ENCODE results near the gene MGMT. TPM values are rescaled to one million over a fixed set of nuclear protein-coding genes. Genes with fewer than 3 reads are reported as not detected.

The MGMT gene
- total RNA-seq, 2 experiments from 2014 or later: 15.4 to 16.7 TPM

DNA sequence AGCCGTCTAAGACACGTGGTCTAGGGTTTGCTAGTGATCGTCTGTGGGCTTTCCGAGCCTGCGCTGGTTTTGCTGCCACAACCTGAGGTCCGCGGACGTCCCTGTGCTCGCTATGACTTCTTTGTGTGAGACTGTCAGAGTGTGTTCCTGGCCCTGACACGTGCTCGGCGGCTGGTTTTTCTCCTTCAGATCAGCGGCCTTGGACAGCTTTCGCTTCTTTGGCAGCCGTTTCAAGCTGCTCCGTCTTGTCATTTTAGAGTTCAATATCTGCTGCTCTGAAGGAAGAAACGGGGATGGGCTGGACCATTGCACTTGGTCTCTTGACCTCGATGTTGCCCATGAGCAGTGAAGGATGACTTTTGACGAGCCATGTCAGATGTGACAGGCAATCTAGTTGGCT, 147.3 kb downstream of the MGMT start:
- H3K9me3 Mint-ChIP-seq: peaks cover 5% of the 10 kb centered on the region
- ChIA-PET POLR2A (no interaction called here), CTCF (no interaction called here)
- H3K4me1 Mint-ChIP-seq: no peaks in the 10 kb centered on the region
- no peaks in the 10 kb centered on the region for H3K27me3 Mint-ChIP-seq
- H3K27ac Mint-ChIP-seq: no peak overlapping the region
- no peak for DNase-seq
- no peaks in the 10 kb centered on the region for H3K36me3 Mint-ChIP-seq (ENCODE audit: low read depth)
- H3K4me3 Mint-ChIP-seq: no peak overlapping the region

- no peaks in the 10 kb centered on the region for H3K36me3 Mint-ChIP-seq (ENCODE audit: low read depth)
- no peak for DNase-seq
- H3K9me3 Mint-ChIP-seq: peaks cover 5% of the 10 kb centered on the region
- no peaks in the 10 kb centered on the region for H3K4me1 Mint-ChIP-seq
- H3K4me3 Mint-ChIP-seq: no peak overlapping the region
- POLR2A ChIA-PET: no interaction called here
- H3K27me3 Mint-ChIP-seq: no peaks in the 10 kb centered on the region
- CTCF ChIA-PET: no interaction called here
- no peak overlapping the region for H3K27ac Mint-ChIP-seq
Measured at GRCh38 chr10:129615381-129615780, 148.3 kb downstream of the MGMT start.

DNA sequence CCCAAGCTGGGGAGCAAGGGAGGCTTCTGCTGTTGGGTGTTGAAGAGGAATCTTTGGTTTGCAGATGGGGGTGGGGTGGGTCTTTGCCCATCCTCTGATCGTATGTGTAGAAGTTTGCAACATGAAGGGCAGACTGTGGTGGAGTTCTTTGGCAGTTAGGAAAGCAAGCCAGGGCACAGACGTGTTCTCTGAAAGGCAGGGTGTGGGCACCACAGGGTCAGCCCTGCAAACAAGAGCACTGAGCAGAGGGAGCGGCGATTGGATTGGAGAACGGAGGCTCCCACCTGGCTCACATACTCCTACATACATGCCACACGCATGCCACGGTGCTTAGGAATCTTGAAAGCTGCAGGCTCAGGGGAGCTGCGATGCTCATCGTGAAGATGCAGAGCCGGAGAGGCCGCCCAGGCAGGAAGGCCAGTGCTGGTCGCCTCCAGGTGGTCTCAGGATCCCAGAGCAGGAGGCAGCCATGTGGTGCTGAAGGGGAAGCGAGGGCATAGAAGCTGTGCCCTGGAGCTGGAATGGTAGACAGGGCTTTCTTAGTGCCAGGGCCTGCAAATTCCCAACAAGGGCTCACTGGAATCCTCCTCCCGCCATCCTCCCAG, 149.0 kb downstream of the MGMT start:
- H3K4me1 Mint-ChIP-seq: no peaks in the 10 kb centered on the region
- no peak overlapping the region for H3K27ac Mint-ChIP-seq
- no peaks in the 10 kb centered on the region for H3K27me3 Mint-ChIP-seq
- H3K9me3 Mint-ChIP-seq: peaks cover 5% of the 10 kb centered on the region
- no peak for DNase-seq
- ChIA-PET CTCF (no interaction called here), POLR2A (no interaction called here)
- H3K4me3 Mint-ChIP-seq: no peak overlapping the region
- no peaks in the 10 kb centered on the region for H3K36me3 Mint-ChIP-seq (ENCODE audit: low read depth)

DNA sequence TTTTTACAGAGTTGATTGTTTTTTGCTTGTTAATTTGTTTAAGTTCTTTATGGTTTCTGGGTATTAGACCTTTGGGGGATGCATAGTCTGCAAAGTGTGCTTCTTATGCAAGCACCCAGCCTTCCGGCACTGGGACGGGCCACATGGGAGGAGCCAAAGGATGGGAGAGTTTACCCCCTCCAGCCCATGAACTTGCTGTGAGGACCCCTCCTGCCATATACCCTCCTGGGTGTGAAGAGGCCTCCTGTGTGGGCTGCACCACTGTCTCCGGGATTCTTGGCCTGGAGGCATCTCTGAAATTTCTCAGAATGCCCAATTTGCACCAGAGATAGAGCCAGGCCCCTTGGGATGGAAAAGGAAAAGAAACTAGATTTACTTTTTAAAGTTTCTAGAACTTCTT, 150.7 kb downstream of the MGMT start:
- Mint-ChIP-seq H3K27me3 (no peaks in the 10 kb centered on the region), H3K36me3 (ENCODE audit: low read depth) (no peaks in the 10 kb centered on the region), H3K27ac (no peak overlapping the region), H3K9me3 (peaks cover 5% of the 10 kb centered on the region), H3K4me1 (no peaks in the 10 kb centered on the region), H3K4me3 (no peak overlapping the region)
- ChIA-PET POLR2A (no interaction called here), CTCF (no interaction called here)
- no peak for DNase-seq

GRCh38 chr10:129621062-129621461, 154.0 kb downstream of the MGMT start:
- no peak for DNase-seq
- H3K4me1 Mint-ChIP-seq: no peaks in the 10 kb centered on the region
- H3K27me3 Mint-ChIP-seq: no peaks in the 10 kb centered on the region
- no peak overlapping the region for H3K27ac Mint-ChIP-seq
- H3K4me3 Mint-ChIP-seq: no peak overlapping the region
- no peaks in the 10 kb centered on the region for H3K36me3 Mint-ChIP-seq (ENCODE audit: low read depth)
- H3K9me3 Mint-ChIP-seq: peaks cover 10% of the 10 kb centered on the region
- ChIA-PET POLR2A (no interaction called here), CTCF (no interaction called here)

GRCh38 chr10:129621693-129622092, 154.7 kb downstream of the MGMT start:
- no peak for DNase-seq
- CTCF ChIA-PET: no interaction called here
- no peak overlapping the region for H3K4me3 Mint-ChIP-seq

GRCh38 chr10:129622291-129622690, 155.2 kb downstream of the MGMT start:
- H3K4me3 Mint-ChIP-seq: no peak overlapping the region
- H3K9me3 Mint-ChIP-seq: peaks cover 12% of the 10 kb centered on the region
- H3K4me1 Mint-ChIP-seq: no peaks in the 10 kb centered on the region
- ChIA-PET CTCF (no interaction called here), POLR2A (no interaction called here)
- DNase-seq: no peak
- no peaks in the 10 kb centered on the region for H3K27me3 Mint-ChIP-seq
- H3K27ac Mint-ChIP-seq: no peak overlapping the region
- no peaks in the 10 kb centered on the region for H3K36me3 Mint-ChIP-seq (ENCODE audit: low read depth)

More at GRCh38 chr10:129621693-129622092, 154.7 kb downstream of the MGMT start:
- H3K27me3 Mint-ChIP-seq: no peaks in the 10 kb centered on the region
- no peaks in the 10 kb centered on the region for H3K36me3 Mint-ChIP-seq (ENCODE audit: low read depth)
- H3K4me1 Mint-ChIP-seq: no peaks in the 10 kb centered on the region
- POLR2A ChIA-PET: no interaction called here
- H3K9me3 Mint-ChIP-seq: peaks cover 10% of the 10 kb centered on the region
- H3K27ac Mint-ChIP-seq: no peak overlapping the region

GRCh38 chr10:129622736-129623135, 155.7 kb downstream of the MGMT start:
- no peaks in the 10 kb centered on the region for H3K36me3 Mint-ChIP-seq (ENCODE audit: low read depth)
- CTCF ChIA-PET: no interaction called here
- DNase-seq: no peak
- no peak overlapping the region for H3K27ac Mint-ChIP-seq
- no peak overlapping the region for H3K4me3 Mint-ChIP-seq
- H3K9me3 Mint-ChIP-seq: peaks cover 16% of the 10 kb centered on the region
- no peaks in the 10 kb centered on the region for H3K27me3 Mint-ChIP-seq
- no peaks in the 10 kb centered on the region for H3K4me1 Mint-ChIP-seq
- POLR2A ChIA-PET: no interaction called here

GRCh38 chr10:129624526-129624925, 157.5 kb downstream of the MGMT start:
- Mint-ChIP-seq H3K36me3 (ENCODE audit: low read depth) (no peaks in the 10 kb centered on the region), H3K27ac (no peak overlapping the region), H3K9me3 (peaks cover 15% of the 10 kb centered on the region), H3K4me3 (no peak overlapping the region), H3K27me3 (no peaks in the 10 kb centered on the region), H3K4me1 (no peaks in the 10 kb centered on the region)
- CTCF ChIA-PET: no interaction called here
- no peak for DNase-seq
- POLR2A ChIA-PET: no interaction called here

DNA sequence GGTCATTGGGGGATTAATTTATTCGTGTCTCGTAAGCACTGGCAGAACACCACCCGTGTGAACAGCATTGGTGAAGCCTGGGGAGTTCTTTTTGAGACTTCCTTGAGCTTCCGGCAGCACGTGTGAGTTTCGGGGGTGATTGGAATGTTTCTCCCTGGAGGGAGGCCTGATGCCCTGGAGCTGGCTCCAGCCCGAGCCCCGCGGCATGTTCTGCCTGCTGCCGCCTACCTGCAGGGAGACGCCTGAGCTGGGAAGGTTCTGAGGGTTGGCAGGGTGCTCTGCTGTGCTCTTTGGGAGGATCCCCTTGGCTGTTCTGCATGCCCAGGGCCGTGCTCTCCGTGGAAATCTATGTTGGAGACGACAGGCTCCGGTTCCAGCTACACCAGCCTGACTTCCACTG, 159.3 kb downstream of the MGMT start:
- DNase-seq: no peak
- Mint-ChIP-seq H3K4me1 (no peaks in the 10 kb centered on the region), H3K9me3 (peaks cover 24% of the 10 kb centered on the region), H3K4me3 (no peak overlapping the region), H3K27me3 (no peaks in the 10 kb centered on the region), H3K27ac (no peak overlapping the region), H3K36me3 (ENCODE audit: low read depth) (no peaks in the 10 kb centered on the region)
- ChIA-PET CTCF (no interaction called here), POLR2A (no interaction called here)

GRCh38 chr10:129626796-129627435, 159.9 kb downstream of the MGMT start:
- ChIA-PET POLR2A (no interaction called here), CTCF (interaction anchor here (0.6 kb wide), 1 partner anchor 26 kb away, joined by 3 read pairs; no protein-coding TSS in a partner anchor)
- DNase-seq: no peak
- Mint-ChIP-seq H3K9me3 (peaks cover 24% of the 10 kb centered on the region), H3K4me1 (no peaks in the 10 kb centered on the region), H3K4me3 (no peak overlapping the region), H3K27ac (no peak overlapping the region), H3K27me3 (no peaks in the 10 kb centered on the region), H3K36me3 (ENCODE audit: low read depth) (no peaks in the 10 kb centered on the region)

GRCh38 chr10:129627442-129627841, 160.4 kb downstream of the MGMT start:
- DNase-seq: no peak
- CTCF ChIA-PET: interaction anchor here (0.6 kb wide), 1 partner anchor 27 kb away, joined by 3 read pairs; no protein-coding TSS in a partner anchor
- peaks cover 26% of the 10 kb centered on the region for H3K9me3 Mint-ChIP-seq
- POLR2A ChIA-PET: no interaction called here
- no peak overlapping the region for H3K27ac Mint-ChIP-seq
- peaks cover 3% of the 10 kb centered on the region for H3K36me3 Mint-ChIP-seq (ENCODE audit: low read depth)
- no peaks in the 10 kb centered on the region for H3K4me1 Mint-ChIP-seq
- H3K27me3 Mint-ChIP-seq: no peaks in the 10 kb centered on the region
- no peak overlapping the region for H3K4me3 Mint-ChIP-seq

DNA sequence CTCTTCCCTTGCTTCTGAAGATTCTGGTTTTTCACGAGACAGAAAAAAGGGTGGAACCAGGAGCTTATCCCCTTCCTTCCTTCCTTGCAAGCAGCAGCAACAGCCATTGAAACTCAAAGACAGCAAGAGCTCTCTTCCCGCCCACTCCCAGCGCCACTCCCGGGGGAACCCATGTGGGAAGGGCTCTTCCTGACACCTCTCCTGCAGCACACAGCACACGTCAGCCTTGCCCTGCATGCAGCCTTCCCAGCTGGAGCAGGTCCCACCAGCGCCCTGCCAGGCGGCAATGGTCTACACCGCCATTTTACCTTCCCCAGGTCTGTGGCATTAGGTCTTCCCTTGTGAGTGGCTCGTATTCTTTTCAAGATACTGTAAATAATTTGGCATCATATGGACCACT, 161.8 kb downstream of the MGMT start:
- H3K4me1 Mint-ChIP-seq: no peaks in the 10 kb centered on the region
- peaks cover 4% of the 10 kb centered on the region for H3K36me3 Mint-ChIP-seq (ENCODE audit: low read depth)
- CTCF ChIA-PET: no interaction called here
- no peak overlapping the region for H3K27ac Mint-ChIP-seq
- DNase-seq: no peak
- H3K4me3 Mint-ChIP-seq: no peak overlapping the region
- POLR2A ChIA-PET: no interaction called here
- H3K27me3 Mint-ChIP-seq: no peaks in the 10 kb centered on the region
- peaks cover 30% of the 10 kb centered on the region for H3K9me3 Mint-ChIP-seq

DNA sequence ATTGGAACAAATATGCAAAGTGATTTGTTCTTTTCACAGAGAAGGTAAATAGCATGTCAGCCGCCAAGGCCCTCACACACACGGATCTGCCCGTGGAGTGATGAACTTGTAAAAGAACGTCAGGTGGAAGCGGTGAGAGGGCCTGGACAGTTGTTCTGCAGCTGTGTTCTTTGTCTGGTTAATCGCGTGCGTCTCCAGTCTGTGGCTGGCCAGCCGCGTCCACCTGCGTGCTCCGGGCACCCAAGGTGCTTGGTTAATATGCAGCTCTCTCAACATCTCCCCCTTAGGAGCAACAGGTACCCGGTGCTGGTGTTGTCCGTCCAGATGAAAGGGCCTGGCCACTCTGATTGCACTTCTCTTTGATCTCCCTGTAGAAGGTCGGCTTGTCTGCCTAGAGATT, 162.9 kb downstream of the MGMT start:
- ChIA-PET CTCF (no interaction called here), POLR2A (no interaction called here)
- no peak overlapping the region for H3K27ac Mint-ChIP-seq
- no peak for DNase-seq
- H3K9me3 Mint-ChIP-seq: peaks cover 31% of the 10 kb centered on the region
- no peaks in the 10 kb centered on the region for H3K4me1 Mint-ChIP-seq
- no peak overlapping the region for H3K4me3 Mint-ChIP-seq
- peaks cover 4% of the 10 kb centered on the region for H3K36me3 Mint-ChIP-seq (ENCODE audit: low read depth)
- H3K27me3 Mint-ChIP-seq: no peaks in the 10 kb centered on the region
